ENCODE data around the gene FLNB.

DNA sequence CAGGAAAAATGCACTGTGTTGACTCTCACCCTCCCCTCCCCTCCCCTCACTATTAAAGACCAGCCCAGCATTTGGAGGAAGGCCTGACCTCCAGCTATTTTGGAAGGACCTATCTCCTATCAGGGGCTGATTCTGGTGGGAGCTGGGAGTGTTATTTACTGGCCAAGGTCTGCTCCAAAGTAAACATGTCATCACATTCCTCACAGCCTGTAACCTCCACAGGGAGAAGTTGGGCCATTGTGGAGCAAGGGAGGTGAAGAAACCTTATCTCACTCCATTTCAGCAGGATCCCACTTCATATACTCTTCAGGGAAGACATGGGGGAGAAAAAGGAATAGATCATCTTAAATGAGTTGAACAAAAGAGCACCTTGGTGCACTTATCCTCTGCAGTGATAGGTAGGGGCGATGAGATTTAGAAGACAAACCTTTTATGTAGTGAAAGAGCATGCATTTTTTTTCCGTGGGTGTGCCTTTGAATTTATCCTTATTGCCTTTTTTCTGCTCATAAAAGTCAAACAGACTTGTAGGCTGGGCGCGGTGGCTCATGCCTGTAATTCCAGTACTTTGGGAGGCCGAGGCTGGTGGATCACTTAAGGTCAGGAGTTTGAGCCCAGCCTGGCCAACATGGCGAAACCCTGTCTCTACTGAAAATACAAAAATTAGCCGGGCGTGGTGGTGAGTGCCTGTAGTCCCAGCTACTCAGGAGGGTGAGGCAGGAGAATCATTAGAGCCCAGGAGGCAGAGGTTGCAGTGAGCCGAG, 15.6 kb upstream of the FLNB start:
- TF ChIP-seq MEIS2 (IDR thresholded peaks at IDR 0.05; ENCODE audit: partially characterized antibody), result no peak
- no peak for TF ChIP-seq E2F5 (CRISPR knock-in tag; IDR thresholded peaks at IDR 0.05)
- no peak for TF ChIP-seq RNF2 (IDR thresholded peaks at IDR 0.05)
- TF ChIP-seq ETV5 (CRISPR knock-in tag; IDR thresholded peaks at IDR 0.05; ENCODE audit: low read depth), result no peak
- no peak for TF ChIP-seq CTCF (IDR thresholded peaks at IDR 0.05 in 2 of 3, conservative IDR thresholded peaks at IDR 0.05 in 1 of 3; ENCODE audit: insufficient read depth in 2 of 3, low read depth in 1 of 3, low read length in 3 of 3)
- TF ChIP-seq ZNF121 (CRISPR knock-in tag; conservative IDR thresholded peaks at IDR 0.05), result no peak
- no peak for TF ChIP-seq POLR2A (conservative IDR thresholded peaks at IDR 0.05)
- TF ChIP-seq MYC (IDR thresholded peaks at IDR 0.05; ENCODE audit: low read depth, low read length), result no peak
- no peak for TF ChIP-seq MYC (CRISPR knock-in tag; IDR thresholded peaks at IDR 0.05; ENCODE audit: borderline replicate concordance, low read depth)
- TF ChIP-seq RCOR1 (IDR thresholded peaks at IDR 0.05; ENCODE audit: borderline replicate concordance in 1 of 2, low read depth in 2 of 2, low read length in 2 of 2), result no peak
- TF ChIP-seq MAX (CRISPR knock-in tag; IDR thresholded peaks at IDR 0.05), result no peak
- no peak for TF ChIP-seq HDAC1 (IDR thresholded peaks at IDR 0.05)
- no peak for TF ChIP-seq RB1 (IDR thresholded peaks at IDR 0.05; ENCODE audit: low read depth)
- TF ChIP-seq MLLT1 (IDR thresholded peaks at IDR 0.05), result no peak

Data from K562 (cell line).